ENCODE measurements around the gene RGS2. TPM values are rescaled to one million over a fixed set of nuclear protein-coding genes. Genes with fewer than 3 reads are reported as not detected.

RGS2 gene
- total RNA-seq, 1 experiment from 2014 or later: 7.1 TPM

GRCh38 chr1:192835116-192835515 lies 26.3 kb downstream of the RGS2 start:
- no peak overlapping the region for H3K27ac ChIP-seq
- H3K4me1 ChIP-seq: no peaks in the 10 kb centered on the region
- H3K9me3 ChIP-seq (replicated peaks): no peaks in the 10 kb centered on the region
- no peaks in the 10 kb centered on the region for H3K36me3 ChIP-seq
- no peaks in the 10 kb centered on the region for H3K27me3 ChIP-seq
- no peak overlapping the region for H3K4me3 ChIP-seq
- DNase-seq: no peak

- Histone ChIP-seq H3K9me3 (replicated peaks) (no peaks in the 10 kb centered on the region), H3K4me3 (no peak overlapping the region), H3K27ac (no peak overlapping the region), H3K36me3 (no peaks in the 10 kb centered on the region), H3K27me3 (no peaks in the 10 kb centered on the region), H3K4me1 (no peaks in the 10 kb centered on the region)
- no peak for DNase-seq
Measured at GRCh38 chr1:192839162-192840066, 30.6 kb downstream of the RGS2 start.

GRCh38 chr1:192844360-192844759 lies 35.5 kb downstream of the RGS2 start:
- no peaks in the 10 kb centered on the region for H3K9me3 ChIP-seq (replicated peaks)
- H3K27me3 ChIP-seq: no peaks in the 10 kb centered on the region
- no peaks in the 10 kb centered on the region for H3K36me3 ChIP-seq
- DNase-seq: no peak
- no peaks in the 10 kb centered on the region for H3K4me1 ChIP-seq
- no peak overlapping the region for H3K4me3 ChIP-seq
- no peak overlapping the region for H3K27ac ChIP-seq

GRCh38 chr1:192846950-192847349 lies 38.1 kb downstream of the RGS2 start:
- no peaks in the 10 kb centered on the region for H3K36me3 ChIP-seq
- H3K27me3 ChIP-seq: no peaks in the 10 kb centered on the region
- no peak for DNase-seq
- no peak overlapping the region for H3K27ac ChIP-seq
- no peak overlapping the region for H3K4me3 ChIP-seq
- no peaks in the 10 kb centered on the region for H3K4me1 ChIP-seq
- no peaks in the 10 kb centered on the region for H3K9me3 ChIP-seq (replicated peaks)

GRCh38 chr1:192849011-192849410 lies 40.2 kb downstream of the RGS2 start:
- Histone ChIP-seq H3K27me3 (no peaks in the 10 kb centered on the region), H3K36me3 (no peaks in the 10 kb centered on the region), H3K9me3 (replicated peaks) (no peaks in the 10 kb centered on the region), H3K4me3 (no peak overlapping the region), H3K27ac (no peak overlapping the region), H3K4me1 (no peaks in the 10 kb centered on the region)
- DNase-seq: no peak

- Histone ChIP-seq H3K36me3 (no peaks in the 10 kb centered on the region), H3K9me3 (replicated peaks) (no peaks in the 10 kb centered on the region), H3K4me3 (no peak overlapping the region), H3K27ac (no peak overlapping the region), H3K27me3 (no peaks in the 10 kb centered on the region), H3K4me1 (no peaks in the 10 kb centered on the region)
- no peak for DNase-seq
Measured at GRCh38 chr1:192849442-192849841, 40.6 kb downstream of the RGS2 start.

GRCh38 chr1:192852001-192852947 lies 43.4 kb downstream of the RGS2 start:
- DNase-seq: no peak
- no peak overlapping the region for H3K4me3 ChIP-seq
- no peaks in the 10 kb centered on the region for H3K4me1 ChIP-seq
- no peaks in the 10 kb centered on the region for H3K36me3 ChIP-seq
- H3K27me3 ChIP-seq: no peaks in the 10 kb centered on the region
- H3K27ac ChIP-seq: no peak overlapping the region
- H3K9me3 ChIP-seq (replicated peaks): no peaks in the 10 kb centered on the region

GRCh38 chr1:192858456-192858855 lies 49.6 kb downstream of the RGS2 start:
- Histone ChIP-seq H3K27ac (no peak overlapping the region), H3K4me1 (no peaks in the 10 kb centered on the region), H3K27me3 (no peaks in the 10 kb centered on the region), H3K36me3 (no peaks in the 10 kb centered on the region), H3K9me3 (replicated peaks) (no peaks in the 10 kb centered on the region), H3K4me3 (no peak overlapping the region)
- no peak for DNase-seq

- H3K4me3 ChIP-seq: no peak overlapping the region
- no peaks in the 10 kb centered on the region for H3K4me1 ChIP-seq
- no peak overlapping the region for H3K27ac ChIP-seq
- H3K9me3 ChIP-seq (replicated peaks): no peaks in the 10 kb centered on the region
- no peaks in the 10 kb centered on the region for H3K36me3 ChIP-seq
- no peaks in the 10 kb centered on the region for H3K27me3 ChIP-seq
- DNase-seq: no peak
Measured at GRCh38 chr1:192859808-192860207, 51.0 kb downstream of the RGS2 start.

GRCh38 chr1:192860478-192861185 lies 51.8 kb downstream of the RGS2 start:
- H3K27ac ChIP-seq: no peak overlapping the region
- DNase-seq: no peak
- no peaks in the 10 kb centered on the region for H3K9me3 ChIP-seq (replicated peaks)
- H3K4me1 ChIP-seq: no peaks in the 10 kb centered on the region
- no peaks in the 10 kb centered on the region for H3K27me3 ChIP-seq
- no peak overlapping the region for H3K4me3 ChIP-seq
- no peaks in the 10 kb centered on the region for H3K36me3 ChIP-seq

GRCh38 chr1:192861860-192862259 lies 53.0 kb downstream of the RGS2 start:
- Histone ChIP-seq H3K27ac (no peak overlapping the region), H3K4me3 (no peak overlapping the region), H3K27me3 (no peaks in the 10 kb centered on the region), H3K36me3 (no peaks in the 10 kb centered on the region), H3K9me3 (replicated peaks) (no peaks in the 10 kb centered on the region), H3K4me1 (no peaks in the 10 kb centered on the region)
- DNase-seq: no peak

Other genes starting within 250 kb of the RGS2 start
- not detected in 2 replicates for gene RGS1, start 233.3 kb upstream of the RGS2 start, total RNA-seq (2014; rRNA removed; shearing (Covaris generic))
- not detected in 2 replicates for gene RGS13, start 172.9 kb upstream of the RGS2 start, total RNA-seq (2014; rRNA removed; shearing (Covaris generic))

Data from SJCRH30 (cell line).